ENCODE results near the gene AOPEP. TPM values are rescaled to one million over a fixed set of nuclear protein-coding genes. Genes with fewer than 3 reads are reported as not detected.

Gene AOPEP
- total RNA-seq, 6 donors from 2014 or later: 55.4 to 410 (median 111) TPM

DNA sequence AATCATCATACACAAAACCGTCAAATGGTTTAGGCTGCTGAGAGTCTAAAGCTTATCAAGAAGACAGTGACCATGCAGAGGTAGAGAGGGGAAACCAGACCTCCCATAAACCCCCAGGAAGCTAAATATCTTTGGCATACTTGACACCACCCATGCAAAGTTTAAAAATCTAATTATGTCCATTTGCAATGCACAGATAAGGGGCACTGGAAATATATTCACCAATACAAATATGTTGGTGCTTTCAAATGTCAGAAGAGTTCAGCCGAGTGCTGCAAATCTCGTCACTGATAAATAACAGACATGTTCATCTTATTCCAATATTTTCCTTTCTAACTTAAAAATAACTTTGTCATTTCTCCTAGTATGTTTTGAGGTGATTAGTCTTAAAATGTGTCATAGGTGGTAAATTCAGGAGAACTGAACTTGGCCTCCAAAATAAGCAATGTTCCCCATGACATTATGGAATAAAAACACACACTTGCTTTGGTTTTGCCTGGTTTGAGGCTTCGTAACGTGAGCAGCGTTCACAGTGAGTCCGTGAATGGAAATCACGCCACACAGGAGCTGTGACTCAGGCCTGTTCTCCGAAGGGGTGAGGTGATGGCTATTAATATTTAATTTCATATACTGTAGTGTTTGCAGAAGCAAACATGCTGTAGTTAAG, 182.2 kb downstream of the AOPEP start:
- DNase-seq: peak in 1 of 2 donors; percentile 78
- whole genome bisulfite sequencing, 2 donors: 63 to 74% methylated on average over 9 of the region's 9 CpGs
- peak; percentile 63 to 82 for ATAC-seq (ENCODE audit: low FRiP score in 2 of 2)

DNA sequence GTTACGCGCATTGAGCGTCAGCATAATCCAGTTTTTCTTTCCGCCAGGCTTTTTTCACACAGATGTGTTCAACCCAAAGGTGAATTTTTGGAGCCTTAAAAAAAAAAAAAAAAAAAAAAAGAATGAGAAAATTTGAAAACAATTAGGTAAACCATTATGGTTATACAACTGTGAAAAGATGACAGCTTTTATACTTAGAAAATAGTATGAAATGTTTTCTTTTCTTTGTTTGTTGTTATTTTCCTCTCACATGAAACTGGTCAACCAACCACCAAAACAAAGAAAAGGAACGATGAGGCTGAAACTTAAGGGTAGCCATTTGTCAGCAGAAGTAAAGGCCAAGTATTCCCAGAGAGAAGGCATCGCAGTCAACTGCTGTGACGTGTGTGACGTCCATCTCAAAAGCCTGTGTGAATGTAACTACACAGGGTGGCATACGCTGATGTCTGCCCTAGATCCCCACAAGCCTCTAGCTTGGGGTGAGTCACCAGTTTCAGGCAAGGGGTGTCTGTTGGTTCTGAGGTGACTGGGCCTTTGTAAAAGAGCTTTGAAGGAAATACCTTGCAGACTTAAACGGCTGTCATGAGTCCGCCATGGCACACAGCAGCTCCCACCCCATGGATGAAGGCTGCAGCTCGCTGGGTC, 182.9 kb downstream of the AOPEP start:
- Histone ChIP-seq H3K4me1 (peaks cover 0 to 29% (median 15%) of the 10 kb centered on the region in 4 donors), H3K27me3 (no peaks in the 10 kb centered on the region), H3K9me3 (no peaks in the 10 kb centered on the region), H3K27ac (peak overlapping the region; percentile 56 to 84 (median 66)), H3K36me3 (no peaks in the 10 kb centered on the region), H3K4me3 (no peak overlapping the region)
- peak in 1 of 2 donors; percentile 64 for ATAC-seq (ENCODE audit: low FRiP score in 2 of 2)
- DNase-seq: no peak
- WGBS, 2 donors: 76% methylated on average over 12 of the region's 12 CpGs
- TF ChIP-seq EP300 (IDR thresholded peaks at IDR 0.05) (no peak), POLR2A (IDR thresholded peaks at IDR 0.05) (no peak), POLR2AphosphoS5 (IDR thresholded peaks at IDR 0.05) (no peak)
- TF ChIP-seq, protein P1, sequence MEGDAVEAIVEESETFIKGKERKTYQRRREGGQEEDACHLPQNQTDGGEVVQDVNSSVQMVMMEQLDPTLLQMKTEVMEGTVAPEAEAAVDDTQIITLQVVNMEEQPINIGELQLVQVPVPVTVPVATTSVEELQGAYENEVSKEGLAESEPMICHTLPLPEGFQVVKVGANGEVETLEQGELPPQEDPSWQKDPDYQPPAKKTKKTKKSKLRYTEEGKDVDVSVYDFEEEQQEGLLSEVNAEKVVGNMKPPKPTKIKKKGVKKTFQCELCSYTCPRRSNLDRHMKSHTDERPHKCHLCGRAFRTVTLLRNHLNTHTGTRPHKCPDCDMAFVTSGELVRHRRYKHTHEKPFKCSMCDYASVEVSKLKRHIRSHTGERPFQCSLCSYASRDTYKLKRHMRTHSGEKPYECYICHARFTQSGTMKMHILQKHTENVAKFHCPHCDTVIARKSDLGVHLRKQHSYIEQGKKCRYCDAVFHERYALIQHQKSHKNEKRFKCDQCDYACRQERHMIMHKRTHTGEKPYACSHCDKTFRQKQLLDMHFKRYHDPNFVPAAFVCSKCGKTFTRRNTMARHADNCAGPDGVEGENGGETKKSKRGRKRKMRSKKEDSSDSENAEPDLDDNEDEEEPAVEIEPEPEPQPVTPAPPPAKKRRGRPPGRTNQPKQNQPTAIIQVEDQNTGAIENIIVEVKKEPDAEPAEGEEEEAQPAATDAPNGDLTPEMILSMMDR (IDR thresholded peaks at IDR 0.05): no peak

More for the DNA sequence above, 182.2 kb downstream of the AOPEP start:
- TF ChIP-seq EP300 (IDR thresholded peaks at IDR 0.05) (peak in 2 of 4 donors; percentile 79 to 93), POLR2AphosphoS5 (IDR thresholded peaks at IDR 0.05) (peak; percentile 41 to 63), POLR2A (IDR thresholded peaks at IDR 0.05) (peak in 1 of 4 donors; percentile 47)
- TF ChIP-seq, protein P1 (IDR thresholded peaks at IDR 0.05): no peak
- Histone ChIP-seq H3K27ac (peak overlapping the region; percentile 69 to 84 (median 77)), H3K27me3 (no peaks in the 10 kb centered on the region), H3K4me1 (peaks cover 0 to 28% (median 17%) of the 10 kb centered on the region in 4 donors), H3K4me3 (no peak overlapping the region), H3K36me3 (no peaks in the 10 kb centered on the region), H3K9me3 (no peaks in the 10 kb centered on the region)

DNA sequence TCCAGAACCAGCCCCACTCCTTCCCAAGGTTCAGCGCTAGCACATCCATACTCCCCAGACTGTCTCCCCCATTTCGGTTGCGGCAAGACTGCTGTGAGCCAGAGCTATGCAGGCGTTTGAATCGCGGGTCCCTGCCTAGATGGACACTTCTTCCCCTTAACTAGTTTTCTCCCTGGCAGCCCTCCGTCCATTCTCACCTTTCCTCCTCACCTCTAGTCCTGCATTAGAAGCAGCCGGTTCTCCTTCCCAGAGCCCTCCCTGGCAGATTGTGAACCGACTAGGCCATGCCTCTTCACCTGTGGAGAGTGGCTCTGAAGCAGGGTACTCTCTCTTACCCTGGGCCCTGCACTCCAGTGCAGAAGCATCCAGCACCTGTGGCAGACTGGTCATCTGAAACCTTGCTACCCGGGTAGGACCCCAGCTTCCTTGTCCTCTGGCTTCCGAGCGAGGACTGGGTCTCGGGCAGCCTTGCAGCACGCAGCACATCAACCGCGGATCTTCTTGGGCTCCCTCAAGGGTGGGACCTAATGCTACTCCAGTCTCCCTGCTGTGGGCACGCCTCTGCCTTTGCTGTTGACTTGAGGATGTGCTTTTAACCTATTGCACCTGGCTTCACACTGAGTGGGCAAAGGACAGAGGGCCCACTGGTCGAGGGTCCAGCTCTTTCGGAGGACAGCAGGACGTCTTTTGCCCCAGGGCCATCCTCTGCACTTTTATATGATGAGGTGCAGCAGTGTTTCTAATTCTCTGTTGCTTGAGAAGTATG, 183.6 kb downstream of the AOPEP start:
- 84 to 88% methylated on average over 16 to 17 of the region's 20 CpGs for WGBS, 2 donors
- ATAC-seq (ENCODE audit: low FRiP score in 2 of 2) (no peak), DNase-seq (no peak)
- Histone ChIP-seq H3K4me1 (peaks cover 0 to 29% (median 17%) of the 10 kb centered on the region in 4 donors), H3K9me3 (no peaks in the 10 kb centered on the region), H3K27me3 (no peaks in the 10 kb centered on the region), H3K4me3 (no peak overlapping the region), H3K36me3 (no peaks in the 10 kb centered on the region), H3K27ac (peak overlapping the region; percentile 50 to 61 (median 57))
- TF ChIP-seq POLR2AphosphoS5 (IDR thresholded peaks at IDR 0.05) (no peak), POLR2A (IDR thresholded peaks at IDR 0.05) (no peak), EP300 (IDR thresholded peaks at IDR 0.05) (no peak)
- TF ChIP-seq, protein P1 (IDR thresholded peaks at IDR 0.05): no peak

DNA sequence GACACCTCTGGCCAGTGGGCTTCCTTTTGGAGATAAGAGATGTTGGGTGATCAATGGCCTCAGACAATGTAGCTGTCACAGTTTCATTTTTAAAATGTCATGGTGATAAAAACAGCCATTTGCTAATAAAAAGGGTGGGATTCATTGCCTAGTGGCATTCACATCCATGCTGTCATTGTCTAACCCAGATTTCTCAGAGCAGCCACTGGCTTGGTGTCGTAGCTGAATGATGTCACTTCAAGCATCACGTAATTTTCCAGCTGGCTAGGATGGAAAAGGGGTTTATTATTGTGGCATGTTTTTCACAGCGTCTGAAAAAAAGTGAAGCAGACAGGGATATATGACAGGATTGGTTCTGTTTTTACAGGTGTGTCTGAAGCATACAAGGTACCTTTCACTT, 184.7 kb downstream of the AOPEP start:
- Histone ChIP-seq H3K36me3 (no peaks in the 10 kb centered on the region), H3K9me3 (no peaks in the 10 kb centered on the region), H3K27me3 (no peaks in the 10 kb centered on the region), H3K4me1 (peaks cover 0 to 29% (median 17%) of the 10 kb centered on the region in 4 donors), H3K27ac (no peak overlapping the region), H3K4me3 (no peak overlapping the region)
- 89 to 92% methylated on average over 3 of the region's 3 CpGs for WGBS, 2 donors
- TF ChIP-seq, protein P1 (IDR thresholded peaks at IDR 0.05): no peak
- TF ChIP-seq POLR2AphosphoS5 (IDR thresholded peaks at IDR 0.05): no peak
- no peak for TF ChIP-seq POLR2A (IDR thresholded peaks at IDR 0.05)
- no peak for TF ChIP-seq EP300 (IDR thresholded peaks at IDR 0.05)
- ATAC-seq (ENCODE audit: low FRiP score in 2 of 2): no peak
- no peak for DNase-seq

Data from upper lobe of left lung (tissue), 6 donors.